PC-9 (cell line): ENCODE results near the gene CCDC80.

Source experiments
- CTCF ChIP-seq: fragments of 200-600 bp; sonication (generic); conservative IDR thresholded peaks from 2 replicates; pipeline ENCODE4 v1.6.1; 2017; ENCODE audit warnings: mixed run types, antibody characterized with exemption, mild to moderate bottlenecking, moderate library complexity
- EZH2 ChIP-seq: fragments of 200-600 bp; sonication (generic); IDR thresholded peaks from 2 replicates; pipeline ENCODE4 v1.8.0; 2017; ENCODE audit warnings: antibody characterized with exemption, low read depth

GRCh38 chr3:112579697-112580096 lies 61.2 kb downstream of the CCDC80 start:
- TF ChIP-seq CTCF, result no peak
- no peak for TF ChIP-seq EZH2
